ENCODE results near the gene ZNF485. TPM values are rescaled to one million over a fixed set of nuclear protein-coding genes. Genes with fewer than 3 reads are reported as not detected.
"Not testable (repeated sequence)": the region's sequence is repeated elsewhere in the genome, so short reads cannot be mapped to it uniquely, and the experiment has no call there.

The ZNF485 gene
- total RNA-seq, 1 donor from 2014 or later: 6.7 TPM

GRCh38 chr10:43627942-43628341 lies 21.7 kb downstream of the ZNF485 start:
- H3K36me3 Mint-ChIP-seq: no peaks in the 10 kb centered on the region
- no peaks in the 10 kb centered on the region for H3K9me3 Mint-ChIP-seq
- no peak for DNase-seq (ENCODE audit: extremely low spot score, unreplicated experiment)
- H3K4me3 Mint-ChIP-seq: no peak overlapping the region
- TF ChIP-seq CTCF (conservative IDR thresholded peaks at IDR 0.05): no peak
- no peak overlapping the region for H3K27ac Mint-ChIP-seq
- no peaks in the 10 kb centered on the region for H3K4me1 Mint-ChIP-seq (ENCODE audit: unreplicated experiment)
- H3K27me3 Mint-ChIP-seq: no peaks in the 10 kb centered on the region

GRCh38 chr10:43628956-43629355 lies 22.7 kb downstream of the ZNF485 start:
- TF ChIP-seq CTCF (conservative IDR thresholded peaks at IDR 0.05): no peak
- Mint-ChIP-seq H3K9me3 (no peaks in the 10 kb centered on the region), H3K27ac (no peak overlapping the region), H3K27me3 (no peaks in the 10 kb centered on the region), H3K4me3 (no peak overlapping the region), H3K36me3 (no peaks in the 10 kb centered on the region), H3K4me1 (ENCODE audit: unreplicated experiment) (no peaks in the 10 kb centered on the region)
- no peak for DNase-seq (ENCODE audit: extremely low spot score, unreplicated experiment)

DNA sequence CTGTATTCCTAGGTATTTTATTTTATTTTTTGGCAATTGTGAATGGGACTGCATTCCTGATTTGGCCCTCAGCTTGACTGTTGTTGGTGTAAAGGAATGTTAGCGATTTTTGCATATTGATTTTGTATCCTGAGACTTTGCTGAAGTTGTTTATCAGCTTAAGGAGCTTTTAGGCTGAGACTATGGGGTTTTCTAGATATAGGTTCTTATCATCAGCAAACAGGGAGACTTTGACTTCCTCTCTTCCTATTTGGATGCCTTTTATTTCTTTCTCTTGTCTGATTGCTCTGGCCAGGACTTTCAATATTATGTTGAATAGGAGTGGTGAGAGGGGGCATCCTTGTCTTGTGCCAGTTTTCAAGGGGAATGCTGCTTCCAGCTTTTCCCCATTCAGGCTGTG lies 29.6 kb downstream of the ZNF485 start:
- not testable (repeated sequence) for H3K4me3 Mint-ChIP-seq; H3K4me1 Mint-ChIP-seq (ENCODE audit: unreplicated experiment); DNase-seq (ENCODE audit: extremely low spot score, unreplicated experiment); H3K27me3 Mint-ChIP-seq; H3K36me3 Mint-ChIP-seq; H3K27ac Mint-ChIP-seq
- peaks cover 16% of the 10 kb centered on the region for H3K9me3 Mint-ChIP-seq

- no peak for TF ChIP-seq CTCF (conservative IDR thresholded peaks at IDR 0.05)
- H3K27ac Mint-ChIP-seq: no peak overlapping the region
- H3K9me3 Mint-ChIP-seq: peaks cover 24% of the 10 kb centered on the region
- H3K4me1 Mint-ChIP-seq (ENCODE audit: unreplicated experiment): no peaks in the 10 kb centered on the region
- DNase-seq (ENCODE audit: extremely low spot score, unreplicated experiment): no peak
- H3K36me3 Mint-ChIP-seq: peaks cover 37% of the 10 kb centered on the region
- H3K27me3 Mint-ChIP-seq: peaks cover 3% of the 10 kb centered on the region
- H3K4me3 Mint-ChIP-seq: no peak overlapping the region
Measured at GRCh38 chr10:43640603-43641002, 34.4 kb downstream of the ZNF485 start.

GRCh38 chr10:43644252-43644651 lies 38.0 kb downstream of the ZNF485 start:
- H3K27me3 Mint-ChIP-seq: peaks cover 3% of the 10 kb centered on the region
- H3K9me3 Mint-ChIP-seq: peaks cover 21% of the 10 kb centered on the region
- no peak overlapping the region for H3K27ac Mint-ChIP-seq
- no peak overlapping the region for H3K4me3 Mint-ChIP-seq
- DNase-seq (ENCODE audit: extremely low spot score, unreplicated experiment): no peak
- no peak for TF ChIP-seq CTCF (conservative IDR thresholded peaks at IDR 0.05)
- peaks cover 57% of the 10 kb centered on the region for H3K36me3 Mint-ChIP-seq
- peaks cover 5% of the 10 kb centered on the region for H3K4me1 Mint-ChIP-seq (ENCODE audit: unreplicated experiment)

DNA sequence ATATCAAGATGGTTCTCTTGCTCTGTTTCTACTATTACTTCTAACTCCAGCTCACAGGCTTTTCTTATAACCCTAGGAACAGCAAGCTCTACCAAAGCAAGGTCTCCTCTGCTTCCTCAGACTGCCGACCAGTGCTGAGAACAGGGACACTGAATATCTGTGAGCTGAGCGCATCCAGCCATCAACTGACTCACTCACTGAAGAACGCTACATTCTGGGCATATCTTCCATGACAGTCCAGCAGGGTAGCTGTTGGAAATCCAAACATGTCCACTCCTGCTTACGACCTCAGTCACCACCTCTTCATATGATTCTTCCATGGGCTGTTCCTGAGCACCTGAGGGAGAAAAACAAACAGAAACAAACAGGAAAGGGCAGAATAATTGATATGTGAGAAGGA lies 39.6 kb downstream of the ZNF485 start:
- Mint-ChIP-seq H3K4me1 (ENCODE audit: unreplicated experiment) (peaks cover 5% of the 10 kb centered on the region), H3K36me3 (peaks cover 57% of the 10 kb centered on the region), H3K27ac (no peak overlapping the region), H3K27me3 (peaks cover 3% of the 10 kb centered on the region), H3K4me3 (peak overlapping the region; percentile 73), H3K9me3 (peaks cover 21% of the 10 kb centered on the region)
- no peak for DNase-seq (ENCODE audit: extremely low spot score, unreplicated experiment)
- TF ChIP-seq CTCF (conservative IDR thresholded peaks at IDR 0.05): no peak

Measured in type B pancreatic cell (in vitro differentiated cells).